Stimulated activated CD8-positive, alpha-beta memory T cell treated with anti-CD3 and anti-CD28 coated beads, Interleukin-4, amount 100 ng/mL, for 48 hours (primary cell): Measurements from ENCODE around the gene TTLL6.

Experiments used
- DNase-seq: peaks from one replicate; pipeline ENCODE4 v3.0.0-alpha.2; 2020

The TTLL6 gene

GRCh38 chr17:48757524-48757961, 59.5 kb downstream of the TTLL6 start:
- DNase-seq, result no peak

DNA sequence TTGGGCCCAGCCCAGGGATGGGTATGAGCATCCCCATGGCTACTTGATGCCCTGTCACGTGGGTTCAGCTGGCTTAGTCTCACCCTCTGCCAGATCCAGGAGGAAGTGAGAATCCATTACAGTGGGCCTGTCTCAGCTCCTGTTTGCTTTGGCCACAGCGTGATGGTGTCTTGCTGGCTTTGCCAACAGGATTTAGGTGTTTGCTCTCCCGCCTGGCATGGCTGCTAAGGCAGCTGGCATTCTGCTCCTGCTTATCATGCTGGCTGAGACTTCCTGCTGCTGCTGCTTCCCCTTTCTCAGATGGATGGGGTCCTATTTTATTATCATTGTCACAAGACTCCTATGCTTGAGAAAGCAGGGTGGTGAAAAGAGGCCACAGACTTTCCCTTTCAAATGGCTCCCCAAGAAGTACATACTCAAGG, 60.2 kb downstream of the TTLL6 start:
- no peak for DNase-seq

DNA sequence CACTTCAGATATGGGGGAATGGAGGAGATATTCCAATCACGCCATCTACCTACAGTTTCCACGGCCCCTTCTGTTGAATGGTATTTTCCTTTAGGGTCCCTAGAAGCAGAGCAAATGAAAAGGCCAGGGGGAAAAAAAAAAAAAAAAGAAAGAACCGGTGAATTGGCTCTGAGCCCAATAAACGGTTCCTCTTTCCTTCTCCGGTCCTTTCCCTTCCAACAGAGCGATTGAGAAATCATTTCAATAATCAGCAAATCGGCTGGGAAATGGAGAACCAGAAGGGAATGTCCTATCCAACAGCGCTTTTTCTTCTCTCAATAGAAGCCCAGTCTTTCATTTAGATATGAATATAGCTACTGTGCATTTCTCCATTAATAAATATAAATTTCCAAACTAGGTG, 61.7 kb downstream of the TTLL6 start:
- no peak for DNase-seq

- no peak for DNase-seq
Observed at GRCh38 chr17:48754500-48755261, 62.3 kb downstream of the TTLL6 start.

DNA sequence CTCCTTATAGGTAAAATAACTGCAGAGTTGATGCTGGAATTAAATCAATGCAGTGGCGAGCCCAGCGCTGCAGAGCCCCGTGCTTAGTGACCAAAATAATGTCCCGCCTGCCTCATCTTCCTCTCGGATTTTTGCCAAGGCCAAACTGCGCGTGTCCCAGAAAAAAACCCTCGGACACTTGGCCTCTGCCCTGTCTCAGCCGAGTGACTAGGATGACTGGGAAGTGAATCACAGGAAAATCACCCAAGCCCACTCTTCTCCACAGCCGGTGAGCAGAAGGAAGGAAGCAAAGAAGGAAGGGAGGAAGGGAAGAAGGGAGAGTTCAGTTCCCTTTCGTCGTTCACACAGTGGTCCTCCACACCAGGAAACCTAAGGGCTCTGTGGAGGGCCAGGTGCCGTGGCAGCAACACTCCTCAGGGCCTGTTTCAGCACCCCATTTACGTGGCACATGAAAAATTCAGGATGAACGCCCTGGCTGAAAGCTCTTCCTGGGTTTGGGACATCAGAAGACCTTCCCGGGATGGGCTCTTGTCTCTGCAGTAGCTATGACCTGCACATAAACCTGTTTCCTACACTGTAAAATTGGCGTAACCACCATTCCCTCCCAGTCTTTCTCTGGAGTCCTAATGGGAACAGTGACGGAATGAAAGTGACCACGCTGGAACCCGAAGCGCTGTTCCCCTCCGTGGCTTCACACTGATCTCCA, 63.1 kb downstream of the TTLL6 start:
- DNase-seq, result no peak

GRCh38 chr17:48752399-48753288, 64.4 kb downstream of the TTLL6 start:
- DNase-seq, result no peak

GRCh38 chr17:48751733-48752398, 65.2 kb downstream of the TTLL6 start:
- DNase-seq, result no peak

GRCh38 chr17:48751172-48751571, 65.9 kb downstream of the TTLL6 start:
- DNase-seq, result no peak

GRCh38 chr17:48749621-48750553, 67.1 kb downstream of the TTLL6 start:
- DNase-seq, result no peak

- no peak for DNase-seq
Observed at GRCh38 chr17:48748718-48749566, 68.1 kb downstream of the TTLL6 start.

GRCh38 chr17:48747445-48748363, 69.3 kb downstream of the TTLL6 start:
- no peak for DNase-seq

DNA sequence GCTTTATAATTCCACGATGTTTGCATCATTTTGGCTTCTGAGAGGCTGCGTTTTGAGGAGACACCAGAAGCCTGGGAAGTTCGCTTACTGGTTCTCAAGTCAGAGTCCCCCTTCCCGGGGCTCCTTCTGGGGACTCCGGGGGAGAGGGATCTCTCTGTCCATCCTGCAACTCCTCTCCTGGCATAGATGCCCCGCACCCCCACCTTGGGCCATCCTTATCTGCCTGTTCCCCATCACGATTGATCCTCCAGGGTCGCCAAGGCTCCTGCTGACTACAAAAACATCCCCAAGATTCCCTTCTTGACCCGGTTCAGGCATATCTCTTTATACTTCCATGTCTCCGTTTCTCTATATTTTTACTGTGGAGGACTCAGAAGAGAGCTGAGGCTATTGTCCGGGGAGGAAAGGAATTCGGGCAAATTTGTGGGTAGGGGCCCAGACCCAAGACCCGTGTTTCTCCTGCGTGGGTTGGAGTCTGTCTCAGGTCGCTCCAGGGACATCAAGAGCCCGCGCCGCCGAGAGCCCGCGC, 70.0 kb downstream of the TTLL6 start:
- no peak for DNase-seq

DNA sequence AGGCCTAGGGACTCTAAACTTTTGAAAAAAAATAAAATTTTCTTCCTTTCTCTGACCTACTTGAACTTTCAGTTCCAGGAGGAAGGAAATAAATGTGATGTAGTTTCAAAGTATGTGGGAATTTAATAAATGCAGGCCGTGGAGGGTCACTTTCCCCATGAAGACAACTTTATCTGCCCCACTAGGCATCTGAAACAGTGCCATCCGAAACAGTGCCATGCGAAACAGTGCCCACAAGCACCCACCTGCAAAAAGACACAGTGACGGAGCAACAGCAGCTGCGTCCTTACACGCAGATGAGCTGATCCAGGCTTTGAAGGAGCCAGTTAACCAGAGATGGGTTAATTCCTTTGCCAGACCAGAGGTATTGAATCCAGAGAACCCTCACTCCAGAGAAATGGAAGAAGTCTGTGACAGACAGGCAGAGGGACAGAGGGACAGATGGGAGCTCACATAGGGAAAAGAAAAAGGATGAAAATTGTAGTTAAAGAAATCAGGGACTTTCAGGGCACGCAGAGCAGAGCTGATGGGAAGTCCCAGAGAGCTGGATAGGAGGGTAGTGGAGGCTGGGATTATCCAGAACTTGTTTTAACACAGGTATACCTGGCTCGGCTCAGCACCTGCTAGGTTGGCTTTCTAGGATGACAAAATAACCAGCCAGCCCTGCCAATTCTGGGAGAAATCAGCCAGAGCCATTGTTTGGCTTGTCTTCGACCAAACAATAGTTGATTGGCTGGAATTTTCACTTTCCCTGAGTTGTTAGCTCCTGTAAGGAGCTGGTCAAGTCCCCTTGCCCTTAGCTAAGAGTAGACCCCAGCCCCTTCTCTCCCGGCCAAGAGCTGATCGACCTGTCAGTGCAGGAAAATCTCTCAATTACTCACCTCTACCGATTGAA, 71.4 kb downstream of the TTLL6 start:
- DNase-seq, result no peak

DNA sequence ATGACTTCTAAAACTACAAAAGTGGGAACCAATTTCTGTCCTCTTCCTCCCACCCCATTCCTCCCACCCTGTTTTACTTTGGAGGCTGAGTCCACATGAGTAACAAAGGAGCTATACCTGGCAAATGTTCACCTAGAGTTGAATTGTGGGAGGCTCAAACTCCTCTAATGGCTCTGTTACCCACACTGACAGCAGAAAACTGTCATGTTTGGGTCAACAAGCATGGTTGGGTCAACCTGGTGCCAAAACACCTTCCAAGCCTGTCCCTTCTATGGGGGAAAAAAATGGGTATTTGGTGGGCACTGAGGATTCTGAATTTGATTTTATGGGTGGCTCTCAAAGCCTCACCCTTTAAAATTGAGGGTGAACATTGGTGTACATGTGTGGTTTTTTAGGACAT, 76.5 kb downstream of the TTLL6 start:
- DNase-seq, result no peak

GRCh38 chr17:48738803-48739526, 78.1 kb downstream of the TTLL6 start:
- no peak for DNase-seq

- no peak for DNase-seq
Observed at GRCh38 chr17:48738424-48738802, 78.6 kb downstream of the TTLL6 start.

- no peak for DNase-seq
Observed at GRCh38 chr17:48737330-48738043, 79.5 kb downstream of the TTLL6 start.
